Spleen (tissue), 7 donors: ENCODE measurements around the gene DPH6.

Source experiments
- CTCF ChIP-seq, 11 experiments: fragments of 200-600 bp in 7 of 11; fragments of 450-650 bp in 4 of 11; sonication (generic) in 4 of 11; IDR thresholded peaks in 8 of 11; conservative IDR thresholded peaks in 3 of 11; 1 replicate in 7 of 11; 2 replicates in 4 of 11; pipeline versions ENCODE4 v1.4.0 to v1.8.0; 2016 to 2021; ENCODE audit warnings: antibody characterized with exemption in 11 of 11, inconsistent platforms in 4 of 11, mild to moderate bottlenecking in 1 of 11
- POLR2A ChIP-seq, 3 donors: fragments of 450-650 bp; IDR thresholded peaks; one replicate each; pipeline ENCODE4 v1.5.1; 2017; ENCODE audit warnings: antibody characterized with exemption in 3 of 3, mild to moderate bottlenecking in 1 of 3
- POLR2AphosphoS5 ChIP-seq, 3 donors: sonication (generic); formaldehyde crosslinking; IDR thresholded peaks; one replicate each; pipeline ENCODE4 v1.5.1; 2017; ENCODE audit warnings: antibody characterized with exemption in 3 of 3
- donor health status: DM: no; HTN: no; CAD: no; lungs with moderate emphysema.
- donor health status: DM: no; HTN: no; CAD: no.
- donor health status: DM: no; HTN: no; CAD: no.

- TF ChIP-seq POLR2A (IDR thresholded peaks at IDR 0.05) (no peak), CTCF (IDR thresholded peaks at IDR 0.05 in 8 of 11, conservative IDR thresholded peaks at IDR 0.05 in 3 of 11) (no peak), POLR2AphosphoS5 (IDR thresholded peaks at IDR 0.05) (no peak)
Observed at GRCh38 chr15:35374661-35375060, 171.3 kb downstream of the DPH6 start.
